GM10248 (cell line): ENCODE measurements around the gene DIP2B.

ENCODE experiments used
- CTCF ChIA-PET: fragments of 300-600 bp; sonication (Branson Sonifier 250); formaldehyde crosslinking; extraction: SDS; loops from one replicate; lab custom pipeline; 2021; ENCODE audit warnings: antibody characterized with exemption; lab: Yijun Ruan, JAX
- POLR2A ChIA-PET: fragments of 350-650 bp; sonication (Branson Sonifier 250); formaldehyde crosslinking; extraction: SDS; loops from one replicate; lab custom pipeline; 2020; ENCODE audit warnings: antibody characterized with exemption; lab: Yijun Ruan, JAX
- DNase-seq: peaks from one replicate; pipeline ENCODE4 v3.0.0; 2012; ENCODE audit errors: extremely low spot score
- TF ChIP-seq, protein P1 (sequence below): IDR thresholded peaks from 2 replicates; pipeline ENCODE4 v1.5.1; 2012; ENCODE audit warnings: mild to moderate bottlenecking, low read depth; ENCODE audit errors: extremely low read depth, missing control alignments, control extremely low read depth

Gene DIP2B

DNA sequence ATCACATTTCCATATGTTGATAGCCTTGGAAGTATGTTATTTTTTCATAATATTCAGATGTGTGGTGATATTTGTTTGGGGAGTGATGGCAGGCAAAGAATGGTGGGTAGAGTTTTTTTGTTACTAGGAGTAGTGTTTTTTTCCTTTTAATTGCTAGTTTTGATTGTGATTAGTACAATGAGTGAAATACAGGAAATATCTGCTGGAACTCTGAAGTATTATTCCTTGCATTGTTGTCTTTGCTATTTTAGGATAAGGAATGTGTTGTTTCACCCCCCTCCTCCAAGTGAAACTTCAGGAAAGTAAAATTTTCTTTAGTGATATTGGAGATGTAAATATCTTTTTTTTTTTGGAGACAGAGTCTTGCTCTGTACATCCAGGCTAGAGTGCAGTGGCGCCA is 105.4 kb downstream of the DIP2B start:
- DNase-seq: no peak
- POLR2A ChIA-PET: no interaction called here
- CTCF ChIA-PET: interaction anchor here (1.2 kb wide), 1 partner anchor 11 kb away, joined by 3 read pairs; no protein-coding TSS in a partner anchor
- TF ChIP-seq, protein P1, sequence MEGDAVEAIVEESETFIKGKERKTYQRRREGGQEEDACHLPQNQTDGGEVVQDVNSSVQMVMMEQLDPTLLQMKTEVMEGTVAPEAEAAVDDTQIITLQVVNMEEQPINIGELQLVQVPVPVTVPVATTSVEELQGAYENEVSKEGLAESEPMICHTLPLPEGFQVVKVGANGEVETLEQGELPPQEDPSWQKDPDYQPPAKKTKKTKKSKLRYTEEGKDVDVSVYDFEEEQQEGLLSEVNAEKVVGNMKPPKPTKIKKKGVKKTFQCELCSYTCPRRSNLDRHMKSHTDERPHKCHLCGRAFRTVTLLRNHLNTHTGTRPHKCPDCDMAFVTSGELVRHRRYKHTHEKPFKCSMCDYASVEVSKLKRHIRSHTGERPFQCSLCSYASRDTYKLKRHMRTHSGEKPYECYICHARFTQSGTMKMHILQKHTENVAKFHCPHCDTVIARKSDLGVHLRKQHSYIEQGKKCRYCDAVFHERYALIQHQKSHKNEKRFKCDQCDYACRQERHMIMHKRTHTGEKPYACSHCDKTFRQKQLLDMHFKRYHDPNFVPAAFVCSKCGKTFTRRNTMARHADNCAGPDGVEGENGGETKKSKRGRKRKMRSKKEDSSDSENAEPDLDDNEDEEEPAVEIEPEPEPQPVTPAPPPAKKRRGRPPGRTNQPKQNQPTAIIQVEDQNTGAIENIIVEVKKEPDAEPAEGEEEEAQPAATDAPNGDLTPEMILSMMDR: no peak

DNA sequence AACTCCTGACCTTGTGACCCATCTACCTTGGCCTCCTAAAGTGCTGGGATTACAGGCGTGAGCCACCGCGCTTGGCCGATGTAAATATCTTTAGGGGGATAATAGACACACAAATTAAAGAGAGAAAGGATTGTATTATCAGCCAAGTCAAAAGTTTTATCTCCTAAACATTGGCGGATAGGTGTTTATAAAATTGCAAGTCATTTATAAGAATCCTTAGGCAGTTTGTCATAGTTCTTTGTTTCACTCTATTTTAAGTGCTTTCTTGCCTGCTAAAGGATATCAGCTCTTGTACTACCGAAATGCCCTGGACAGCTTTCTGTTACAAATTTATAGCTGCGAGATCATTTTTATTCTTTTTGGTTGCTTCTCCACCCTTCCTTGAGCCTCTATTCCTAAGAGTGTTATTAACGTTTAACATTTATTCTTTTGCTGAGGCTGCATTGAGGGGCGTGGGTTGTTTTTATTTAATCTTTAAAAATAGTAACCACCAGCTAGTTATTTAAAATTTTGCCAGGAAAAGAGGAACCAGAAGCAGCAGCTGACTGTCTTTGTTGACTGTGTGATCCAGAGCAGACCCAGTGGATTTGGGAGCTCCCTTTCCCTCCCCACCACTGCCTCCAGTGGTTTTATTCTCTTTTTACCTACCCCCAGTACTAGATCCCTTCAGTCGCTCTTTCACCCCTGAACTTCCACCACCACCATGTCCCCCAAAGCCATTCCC is 106.4 kb downstream of the DIP2B start:
- ChIA-PET CTCF (interaction anchor here (0.8 kb wide), 1 partner anchor 16 kb away, joined by 3 read pairs; no protein-coding TSS in a partner anchor), POLR2A (no interaction called here)
- TF ChIP-seq, protein P1: no peak
- DNase-seq: no peak

DNA sequence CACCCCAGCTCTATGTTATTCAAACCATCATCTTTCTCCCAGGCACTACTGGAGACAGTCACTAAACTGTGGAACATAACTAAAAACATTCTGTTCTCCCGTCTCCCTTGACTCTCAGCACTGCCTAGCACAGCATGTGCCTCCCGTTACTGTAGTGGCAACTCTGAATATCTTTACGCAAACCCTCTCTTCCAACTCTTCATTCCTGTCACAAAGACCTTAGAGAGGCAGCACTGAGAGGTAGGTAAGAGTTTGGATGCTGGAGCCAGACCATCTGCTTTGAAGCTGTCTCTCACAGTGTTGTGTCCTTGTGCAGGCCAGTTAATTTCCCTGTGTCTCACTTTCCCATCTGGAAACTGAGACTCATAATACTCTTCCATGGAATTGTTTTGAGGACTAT is 108.1 kb downstream of the DIP2B start:
- ChIA-PET CTCF (no interaction called here), POLR2A (no interaction called here)
- TF ChIP-seq, protein P1: no peak
- DNase-seq: no peak

DNA sequence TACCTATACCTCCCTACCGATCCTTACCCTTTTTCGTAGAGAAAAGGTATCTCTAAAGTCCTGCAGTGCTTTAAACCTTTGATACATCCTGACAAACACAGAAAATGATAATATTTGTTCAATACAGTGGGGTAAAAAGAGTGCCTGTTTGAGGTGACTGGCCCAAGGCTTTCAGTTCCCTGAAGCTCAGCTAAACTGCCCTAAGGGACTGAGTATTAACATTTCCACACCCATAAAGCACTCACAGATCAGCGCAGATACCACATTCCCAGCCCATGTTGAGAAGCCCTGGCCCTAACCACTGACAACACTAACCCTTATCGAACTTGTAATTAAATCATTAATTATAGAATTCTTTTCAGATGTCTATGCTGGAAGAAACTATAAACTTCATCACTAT is 108.7 kb downstream of the DIP2B start:
- ChIA-PET POLR2A (no interaction called here), CTCF (no interaction called here)
- DNase-seq: no peak
- TF ChIP-seq, protein P1: no peak

DNA sequence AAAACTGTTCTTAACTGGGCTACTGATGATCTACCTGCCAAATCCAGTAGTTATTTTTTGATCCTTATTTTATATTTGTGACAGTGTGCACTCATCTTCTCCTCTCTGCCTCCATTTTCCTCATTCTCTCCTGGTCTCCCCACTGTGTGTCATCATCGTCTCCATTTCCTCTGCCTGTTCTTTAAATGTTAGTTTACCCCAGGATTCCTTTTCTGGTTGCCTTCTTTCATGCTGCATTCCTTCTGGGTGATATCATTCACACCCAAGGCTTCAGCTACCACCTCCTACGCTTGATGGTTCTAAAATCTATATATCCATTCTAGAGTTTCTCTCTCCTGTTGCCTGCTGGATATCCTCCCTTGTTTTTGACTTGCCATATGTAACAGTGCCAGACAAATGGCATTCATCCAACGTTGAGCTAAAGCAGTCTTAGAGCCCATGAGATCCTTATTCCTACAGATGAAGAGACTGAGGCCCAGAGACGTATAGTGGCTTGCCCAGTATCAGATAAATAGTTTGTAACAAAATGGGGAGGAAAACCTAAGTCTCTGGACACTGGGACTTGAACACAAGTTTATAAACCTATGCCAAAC is 109.5 kb downstream of the DIP2B start:
- DNase-seq: no peak
- POLR2A ChIA-PET: no interaction called here
- CTCF ChIA-PET: interaction anchor here (1.2 to 1.4 kb wide), 2 partner anchors 10 to 24 kb away, joined by 3 to 5 read pairs; no protein-coding TSS in a partner anchor
- TF ChIP-seq, protein P1: no peak

DNA sequence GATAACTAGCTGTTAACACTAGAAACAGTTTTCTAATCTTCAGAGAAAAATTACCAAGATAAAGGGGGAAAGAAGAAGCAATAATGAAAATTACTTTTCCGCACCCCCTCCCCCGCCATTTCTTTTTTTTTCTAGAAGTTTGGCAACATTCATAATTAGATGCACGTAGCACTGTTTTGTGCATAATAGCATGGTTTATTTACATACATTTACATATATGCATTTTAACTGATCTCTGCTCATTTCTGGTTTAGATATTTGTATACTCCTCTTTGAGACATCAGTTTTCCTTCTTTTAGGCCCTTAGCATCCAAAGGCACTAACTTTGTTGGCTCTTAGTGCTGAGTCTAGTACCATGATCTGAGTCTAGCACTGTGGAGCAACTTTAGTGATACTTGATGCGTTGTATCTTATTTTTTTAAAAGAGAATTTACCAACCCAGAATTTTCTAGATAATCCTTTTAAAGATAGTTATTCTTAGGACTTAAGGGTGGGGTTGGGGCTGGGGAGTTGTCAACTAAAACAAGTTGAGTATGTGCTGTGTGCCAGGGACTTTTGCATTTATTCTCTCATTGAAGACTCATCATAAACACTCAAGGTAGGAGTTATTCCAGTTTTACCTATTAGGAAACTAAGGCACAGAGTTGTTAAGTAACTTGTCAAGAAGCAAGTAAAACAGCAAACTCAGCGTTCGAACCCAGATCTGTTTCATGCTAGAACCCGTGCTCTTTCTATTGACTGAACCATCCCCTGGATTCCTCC is 110.5 kb downstream of the DIP2B start:
- TF ChIP-seq, protein P1: no peak
- POLR2A ChIA-PET: no interaction called here
- DNase-seq: no peak
- CTCF ChIA-PET: interaction anchor here (1.2 to 1.4 kb wide), 2 partner anchors 9 to 12 kb away, joined by 5 read pairs; no protein-coding TSS in a partner anchor
